Effector memory CD4-positive, alpha-beta T cell (primary cell): ENCODE data around the gene OVOL1.

Source experiments
- DNase-seq, 3 donors: peaks; one replicate each; pipeline ENCODE4 v3.0.0-alpha.2; 2020
- H3K27ac ChIP-seq: 2 replicates; pipeline ENCODE4 v1.7.0; 2013; ENCODE audit warnings: mild to moderate bottlenecking, low read length, moderate library complexity; ENCODE audit not compliant: insufficient read depth, poor library complexity, severe bottlenecking
- H3K27me3 ChIP-seq: replicated peaks from 2 replicates; pipeline ENCODE4 v1.7.0; 2013; ENCODE audit warnings: mild to moderate bottlenecking, low read length; ENCODE audit not compliant: insufficient read depth, control insufficient read depth, poor library complexity, severe bottlenecking
- H3K36me3 ChIP-seq: 2 replicates; pipeline ENCODE4 v1.7.0; 2013; ENCODE audit warnings: mild to moderate bottlenecking, low read length, moderate library complexity; ENCODE audit not compliant: control insufficient read depth, insufficient read depth
- H3K4me1 ChIP-seq: 2 replicates; pipeline ENCODE4 v1.7.0; 2013; ENCODE audit warnings: low read length, mild to moderate bottlenecking; ENCODE audit not compliant: control insufficient read depth, insufficient read depth, poor library complexity, severe bottlenecking
- H3K4me3 ChIP-seq: 2 replicates; pipeline ENCODE4 v1.7.0; 2013; ENCODE audit warnings: low read length, low read depth, mild to moderate bottlenecking; ENCODE audit not compliant: insufficient read depth, poor library complexity, severe bottlenecking
- H3K9me3 ChIP-seq: 2 replicates; pipeline ENCODE4 v1.7.0; 2013; ENCODE audit warnings: mild to moderate bottlenecking, low read length, moderate library complexity; ENCODE audit not compliant: control insufficient read depth

The OVOL1 gene

DNA sequence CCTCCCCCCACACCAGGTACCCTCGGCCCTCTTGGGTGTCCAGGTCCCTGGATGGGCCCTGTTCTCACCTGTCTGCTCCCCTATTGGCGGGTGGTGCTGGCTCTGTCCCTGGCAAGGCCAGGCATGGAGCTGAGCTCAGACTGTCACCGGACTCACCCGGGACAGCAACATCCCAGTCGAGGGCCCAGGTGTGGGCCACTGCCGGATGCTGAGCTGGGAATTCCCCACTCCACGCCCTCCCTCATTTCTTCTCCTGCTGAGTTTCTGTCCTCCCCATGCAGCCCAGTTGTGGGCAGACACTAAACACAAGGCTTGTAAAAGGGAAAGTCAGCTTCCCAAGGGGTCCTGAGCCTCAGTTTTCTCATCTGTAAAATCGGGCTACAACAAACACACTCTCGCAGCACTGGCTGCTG, 4.0 kb upstream of the OVOL1 start:
- peaks cover 37% of the 10 kb centered on the region for H3K4me1 ChIP-seq

DNA sequence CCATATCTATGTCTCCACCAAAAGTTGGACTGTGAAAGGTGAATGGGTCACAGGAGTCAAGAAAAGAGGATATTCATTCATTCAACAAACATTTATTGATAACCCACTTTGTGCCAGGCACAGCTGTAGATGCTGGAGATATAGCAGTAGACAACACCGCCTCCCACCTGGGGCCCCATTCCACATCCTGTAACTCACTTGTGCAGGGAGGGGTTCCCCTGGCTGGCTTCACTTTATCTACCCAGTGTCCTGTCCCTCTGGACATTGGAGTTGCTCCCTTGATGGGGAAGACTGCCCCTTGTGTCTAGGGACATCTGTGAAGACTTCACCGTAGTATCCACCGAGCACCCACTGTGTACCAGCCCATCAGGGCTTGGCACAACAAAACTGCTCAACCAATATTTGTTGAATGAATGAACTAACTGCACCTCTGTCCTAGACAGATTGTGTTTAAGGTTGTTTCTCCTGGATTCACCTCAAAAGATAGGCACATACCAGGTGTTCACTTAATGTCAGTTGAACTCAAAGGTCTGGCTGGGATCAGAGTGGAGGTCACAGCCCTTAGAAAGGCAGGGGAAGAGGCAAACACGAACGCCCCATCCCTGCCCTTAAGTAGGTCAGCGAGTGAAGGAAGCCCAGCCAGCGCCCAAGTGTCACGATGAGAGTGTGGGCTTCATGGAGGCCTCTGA, 1.4 kb upstream of the OVOL1 start:
- H3K4me1 ChIP-seq: peaks cover 28% of the 10 kb centered on the region
- DNase-seq: no peak
- no peak overlapping the region for H3K4me3 ChIP-seq
- H3K27ac ChIP-seq: no peak overlapping the region
- H3K9me3 ChIP-seq: no peaks in the 10 kb centered on the region
- H3K27me3 ChIP-seq: peaks cover 24% of the 10 kb centered on the region
- no peaks in the 10 kb centered on the region for H3K36me3 ChIP-seq

More for the DNA sequence above, 4.0 kb upstream of the OVOL1 start:
- H3K36me3 ChIP-seq: peaks cover 14% of the 10 kb centered on the region
- no peak overlapping the region for H3K27ac ChIP-seq
- H3K27me3 ChIP-seq: peaks cover 13% of the 10 kb centered on the region
- no peak for DNase-seq
- no peak overlapping the region for H3K4me3 ChIP-seq
- H3K9me3 ChIP-seq: no peaks in the 10 kb centered on the region

DNA sequence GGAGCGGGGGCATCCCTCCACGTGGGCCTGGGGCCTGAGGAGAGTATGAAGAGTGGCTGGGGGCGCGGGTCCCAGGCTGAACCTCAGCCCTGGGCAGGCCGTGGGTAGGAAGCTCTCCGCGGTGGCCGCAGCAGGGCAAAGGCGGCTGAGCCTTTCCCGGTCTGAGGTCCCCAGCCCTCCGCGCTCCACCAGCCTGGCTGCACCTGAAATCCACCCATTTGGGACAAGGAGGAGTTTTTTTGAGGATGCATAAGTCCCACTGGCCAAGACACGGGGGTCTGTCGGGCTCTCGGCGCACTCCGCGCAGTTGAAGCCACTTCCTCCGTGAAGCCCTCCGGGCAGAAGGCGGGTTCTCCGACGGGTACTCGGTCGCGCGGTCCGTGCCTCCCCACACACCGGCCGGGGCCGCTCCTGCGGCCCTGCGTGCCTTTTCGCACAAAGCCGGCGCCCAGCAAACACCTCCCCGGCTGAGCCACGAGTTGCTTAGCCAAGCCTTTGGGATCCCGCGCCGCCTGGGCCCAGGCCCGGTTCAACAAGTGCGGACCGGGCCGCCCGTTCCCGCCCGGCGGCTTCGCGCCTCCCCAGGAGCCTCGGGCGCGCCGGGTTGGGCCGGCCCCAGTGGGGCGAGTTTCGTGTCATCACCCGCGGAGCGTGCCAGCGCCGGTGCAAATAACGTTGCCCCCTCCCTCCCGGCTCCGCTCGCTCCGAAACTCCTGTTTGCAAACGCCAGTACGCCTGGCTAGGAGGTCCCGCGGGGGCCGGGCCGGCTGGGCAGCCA, 666 bp upstream of the OVOL1 start:
- peak overlapping the region; percentile 25 for H3K4me3 ChIP-seq
- H3K27me3 ChIP-seq: peaks cover 24% of the 10 kb centered on the region
- DNase-seq: no peak

DNA sequence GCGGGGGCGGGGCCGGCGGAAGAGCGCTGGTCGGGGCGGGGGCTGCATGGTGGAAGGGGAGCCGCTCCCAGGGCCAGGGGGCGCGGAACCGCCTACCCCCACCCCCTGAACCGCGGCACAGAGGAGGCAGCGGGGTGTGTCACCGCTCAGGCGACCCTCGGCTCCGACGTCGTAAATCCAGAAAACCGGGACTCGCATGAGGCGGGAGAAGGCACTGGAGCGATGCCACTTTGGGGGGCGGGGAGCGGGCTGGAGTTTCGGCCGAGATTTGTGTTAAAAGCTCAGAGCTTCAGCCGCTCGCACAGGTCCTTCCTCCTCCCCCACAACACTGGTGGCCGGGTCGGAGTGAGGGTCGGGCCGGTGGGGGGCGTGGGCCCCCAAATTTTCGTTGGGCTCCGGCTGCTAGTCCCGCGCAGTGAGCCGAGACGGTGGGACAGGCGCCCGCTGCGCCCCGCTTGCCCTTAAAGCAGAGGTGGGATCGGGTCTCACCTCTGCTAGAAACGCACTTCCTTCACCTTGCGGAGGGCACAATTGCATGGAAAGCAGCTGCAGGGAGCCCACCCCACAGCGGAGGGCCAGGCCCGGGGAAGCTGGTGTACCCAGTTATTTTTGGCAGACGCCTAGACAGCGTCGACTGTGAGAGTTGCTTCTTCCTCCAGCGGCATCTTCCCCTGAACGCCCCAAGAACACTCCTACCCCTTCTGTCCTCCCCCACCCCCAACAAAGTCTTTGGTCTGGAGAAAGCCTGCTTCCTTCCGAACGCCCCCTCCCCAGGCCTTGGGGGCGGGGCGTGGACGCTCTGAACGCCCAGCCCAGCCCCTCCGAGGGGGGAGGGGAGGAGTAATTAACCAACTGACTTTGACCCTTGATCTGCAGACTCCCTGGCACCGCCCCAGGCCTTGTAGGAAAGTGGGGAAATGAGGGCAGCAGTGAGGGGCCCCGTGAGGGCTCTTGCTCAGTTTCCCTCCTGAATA, 1.1 kb downstream of the OVOL1 start:
- no peak for DNase-seq
- H3K9me3 ChIP-seq: no peaks in the 10 kb centered on the region
- no peaks in the 10 kb centered on the region for H3K36me3 ChIP-seq
- H3K4me1 ChIP-seq: peaks cover 32% of the 10 kb centered on the region
- H3K27ac ChIP-seq: no peak overlapping the region
- H3K4me3 ChIP-seq: peak overlapping the region; percentile 4
- peaks cover 24% of the 10 kb centered on the region for H3K27me3 ChIP-seq

More for the DNA sequence above, 666 bp upstream of the OVOL1 start:
- peaks cover 28% of the 10 kb centered on the region for H3K4me1 ChIP-seq
- H3K36me3 ChIP-seq: no peaks in the 10 kb centered on the region
- H3K9me3 ChIP-seq: no peaks in the 10 kb centered on the region
- H3K27ac ChIP-seq: no peak overlapping the region

DNA sequence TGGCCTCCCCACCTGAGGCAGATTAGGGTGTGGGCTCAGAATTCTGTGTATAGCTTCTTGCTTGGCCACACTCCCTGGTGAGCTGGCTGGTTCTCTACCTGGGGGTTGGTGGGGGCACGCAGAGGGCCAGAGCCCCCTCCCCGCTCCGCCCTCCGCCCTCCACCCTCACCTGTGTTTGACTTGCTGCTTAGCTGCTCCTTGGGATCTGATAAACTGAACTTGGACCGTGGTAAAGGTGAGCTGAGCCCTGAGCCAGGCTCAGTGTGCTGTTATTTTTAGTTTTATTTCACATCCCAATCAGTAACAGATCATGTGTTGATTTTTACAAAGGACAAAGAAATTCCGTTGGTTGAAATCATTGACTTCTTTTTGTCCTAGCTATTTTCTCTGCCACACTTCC, 2.0 kb downstream of the OVOL1 start:
- Histone ChIP-seq H3K4me1 (peaks cover 32% of the 10 kb centered on the region), H3K36me3 (no peaks in the 10 kb centered on the region), H3K4me3 (no peak overlapping the region), H3K27ac (no peak overlapping the region), H3K9me3 (no peaks in the 10 kb centered on the region), H3K27me3 (peaks cover 24% of the 10 kb centered on the region)
- no peak for DNase-seq

DNA sequence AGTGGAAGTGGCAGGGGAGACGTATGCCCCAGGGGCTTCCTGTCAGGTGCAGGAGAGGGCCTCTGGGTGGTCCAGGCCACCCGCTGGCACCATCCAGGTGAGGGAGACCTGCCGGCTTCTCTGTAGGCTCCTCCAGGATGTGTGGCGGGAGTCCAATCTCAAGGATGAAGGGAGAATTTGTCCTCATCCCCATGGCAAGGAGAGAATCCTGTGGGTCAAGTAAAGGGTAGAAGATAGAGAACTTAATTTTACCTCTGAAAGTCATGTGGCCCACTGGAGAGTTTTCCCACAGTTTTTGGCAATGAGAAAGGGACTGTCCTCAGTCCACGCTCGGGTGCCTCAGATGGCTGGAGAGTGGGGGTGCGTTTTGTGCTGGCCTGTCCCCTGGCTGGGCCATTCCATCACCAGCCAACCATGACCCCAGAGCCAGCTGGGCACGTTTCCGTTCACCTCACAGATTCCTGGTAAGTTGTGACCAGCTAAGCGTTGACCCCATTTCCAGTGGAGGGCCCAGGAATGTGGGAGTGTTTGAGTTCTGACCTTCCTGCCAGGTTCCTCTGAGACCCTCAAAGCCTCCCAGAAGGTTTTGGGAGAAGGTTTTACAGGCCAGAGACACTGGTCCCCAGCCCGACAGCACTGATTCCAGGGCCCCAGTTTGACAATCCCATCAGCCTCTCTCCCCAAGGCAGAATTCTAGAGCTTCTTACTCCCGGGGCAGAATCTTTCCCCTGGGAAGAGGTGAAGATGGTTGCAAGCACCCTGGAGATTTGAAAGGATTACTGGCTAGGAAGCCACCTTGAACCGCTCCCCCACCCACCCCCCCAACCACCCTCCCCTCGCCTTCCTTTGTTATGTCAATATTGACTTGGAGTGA, 2.6 kb downstream of the OVOL1 start:
- no peak for DNase-seq
- Histone ChIP-seq H3K36me3 (no peaks in the 10 kb centered on the region), H3K27ac (no peak overlapping the region), H3K4me1 (peaks cover 32% of the 10 kb centered on the region), H3K9me3 (no peaks in the 10 kb centered on the region), H3K27me3 (peaks cover 24% of the 10 kb centered on the region), H3K4me3 (no peak overlapping the region)

DNA sequence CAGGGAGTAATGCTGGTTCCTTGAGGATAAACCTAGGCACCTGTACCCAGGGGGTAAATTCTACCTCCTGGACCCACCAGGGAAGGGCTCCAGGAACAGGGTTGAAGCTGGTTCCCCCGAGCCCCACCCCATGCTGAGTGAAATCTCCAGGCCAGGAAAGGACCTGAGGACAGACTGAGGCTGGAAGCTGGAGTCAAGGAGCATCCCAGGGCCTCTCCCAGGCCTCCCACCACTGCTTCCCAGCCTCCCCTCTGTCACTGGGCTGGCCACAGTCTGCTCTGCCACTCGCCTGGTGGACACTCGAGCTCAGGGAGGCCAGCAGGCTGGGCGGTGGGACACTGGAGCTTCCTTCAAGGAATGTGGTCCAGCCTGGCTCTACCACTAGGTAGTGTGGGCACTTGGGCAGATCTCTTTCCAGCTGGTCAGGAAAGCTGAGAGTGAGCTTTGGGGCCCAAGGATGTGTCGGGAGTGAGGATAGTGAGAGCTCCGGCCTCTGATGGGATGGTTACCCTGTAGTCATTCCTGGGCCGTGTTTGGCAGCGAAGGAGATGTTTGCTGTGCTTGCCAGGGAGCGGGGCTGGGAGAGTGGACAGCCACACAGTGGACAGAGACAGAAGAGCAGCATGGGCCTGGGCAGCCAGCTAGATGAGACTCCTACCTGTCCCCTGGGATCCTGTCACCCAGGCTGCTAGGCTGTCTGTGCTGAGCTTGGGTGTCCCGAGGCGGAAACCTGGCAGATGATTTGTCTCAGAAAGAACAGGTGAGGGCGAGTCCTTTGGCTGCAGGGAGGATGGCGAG, 3.4 kb downstream of the OVOL1 start:
- Histone ChIP-seq H3K4me3 (no peak overlapping the region), H3K36me3 (no peaks in the 10 kb centered on the region), H3K9me3 (no peaks in the 10 kb centered on the region), H3K4me1 (peaks cover 28% of the 10 kb centered on the region), H3K27me3 (peaks cover 24% of the 10 kb centered on the region), H3K27ac (no peak overlapping the region)
- no peak for DNase-seq

DNA sequence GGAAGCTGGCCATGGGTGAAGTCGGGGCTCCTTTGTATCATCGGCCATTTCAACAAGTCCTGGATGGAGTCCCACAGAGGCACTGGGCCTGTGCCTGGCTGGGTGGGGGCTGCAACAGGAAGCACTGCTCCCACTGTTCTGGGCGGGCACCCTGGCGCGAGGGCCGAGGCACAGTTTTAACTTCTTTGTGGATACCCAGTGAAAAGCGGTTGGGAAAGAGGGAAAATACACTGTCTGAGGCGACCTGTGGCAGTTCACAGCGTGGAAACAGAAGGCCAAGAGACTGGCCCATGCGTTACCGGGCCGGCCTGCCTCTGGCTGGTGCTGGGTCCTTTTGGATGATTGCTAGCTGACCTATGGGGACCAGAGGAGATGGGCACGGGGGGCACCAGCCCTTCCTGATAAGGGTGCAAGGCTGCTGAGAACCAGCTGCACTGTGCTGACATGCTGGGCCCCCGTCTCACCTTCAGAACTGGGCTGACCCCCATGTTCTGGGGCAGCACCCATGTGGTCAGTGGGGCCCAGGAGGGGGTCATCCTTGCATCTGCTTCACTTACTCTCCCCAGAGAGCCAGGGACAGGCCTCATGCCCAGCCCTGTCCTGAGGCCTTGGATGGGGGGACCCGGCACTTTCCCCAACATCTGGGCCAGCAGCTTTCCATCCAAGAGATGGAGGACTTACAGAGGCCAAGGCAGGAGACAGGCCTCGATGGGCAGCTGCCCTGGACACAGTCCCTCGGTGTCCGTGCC, 4.2 kb downstream of the OVOL1 start:
- H3K27me3 ChIP-seq: peaks cover 22% of the 10 kb centered on the region
- no peaks in the 10 kb centered on the region for H3K9me3 ChIP-seq
- H3K4me1 ChIP-seq: peaks cover 21% of the 10 kb centered on the region
- H3K36me3 ChIP-seq: no peaks in the 10 kb centered on the region
- H3K4me3 ChIP-seq: no peak overlapping the region
- no peak overlapping the region for H3K27ac ChIP-seq
- no peak for DNase-seq
